Progenitor cell of endocrine pancreas (in vitro differentiated cells): Measurements from ENCODE around the gene TK1. TPM values are rescaled to one million over a fixed set of nuclear protein-coding genes. Genes with fewer than 3 reads are reported as not detected.

Experiments used
- DNase-seq: peaks from one replicate; pipeline ENCODE4 v3.0.0; 2021; ENCODE audit warnings: low spot score; ENCODE audit not compliant: unreplicated experiment
- H3K27ac Mint-ChIP-seq: 2 replicates; pipeline ENCODE4 v1.8.0; 2021; ENCODE audit warnings: mild to moderate bottlenecking, moderate library complexity, mixed read lengths
- H3K27me3 Mint-ChIP-seq: 2 replicates; pipeline ENCODE4 v1.8.0; 2021; ENCODE audit warnings: mixed read lengths
- H3K36me3 Mint-ChIP-seq: 2 replicates; pipeline ENCODE4 v1.8.0; 2022; ENCODE audit warnings: mixed read lengths; ENCODE audit not compliant: insufficient read depth
- H3K4me1 Mint-ChIP-seq: 2 replicates; pipeline ENCODE4 v1.8.0; 2021; ENCODE audit warnings: low read depth, mixed read lengths
- H3K4me3 Mint-ChIP-seq: 2 replicates; pipeline ENCODE4 v1.8.0; 2021; ENCODE audit warnings: low read depth, mild to moderate bottlenecking, moderate library complexity, mixed read lengths
- H3K9me3 Mint-ChIP-seq: 2 replicates; pipeline ENCODE4 v1.8.0; 2021; ENCODE audit warnings: low read depth, mixed read lengths
- total RNA-seq: library from RNA; stranded (reverse); gene quantifications from 2 replicates; pipeline ENCODE4 v1.2.1, GENCODE V29; 2021
- TF ChIP-seq, protein P1 (sequence below): fragments of 200-600 bp; sonication (generic); IDR thresholded peaks from one replicate; pipeline ENCODE4 v1.5.0; 2021; ENCODE audit warnings: antibody characterized with exemption, mild to moderate bottlenecking; ENCODE audit not compliant: unreplicated experiment

Gene TK1
- total RNA-seq, 1 donor from 2014 or later = 29.1 TPM

DNA sequence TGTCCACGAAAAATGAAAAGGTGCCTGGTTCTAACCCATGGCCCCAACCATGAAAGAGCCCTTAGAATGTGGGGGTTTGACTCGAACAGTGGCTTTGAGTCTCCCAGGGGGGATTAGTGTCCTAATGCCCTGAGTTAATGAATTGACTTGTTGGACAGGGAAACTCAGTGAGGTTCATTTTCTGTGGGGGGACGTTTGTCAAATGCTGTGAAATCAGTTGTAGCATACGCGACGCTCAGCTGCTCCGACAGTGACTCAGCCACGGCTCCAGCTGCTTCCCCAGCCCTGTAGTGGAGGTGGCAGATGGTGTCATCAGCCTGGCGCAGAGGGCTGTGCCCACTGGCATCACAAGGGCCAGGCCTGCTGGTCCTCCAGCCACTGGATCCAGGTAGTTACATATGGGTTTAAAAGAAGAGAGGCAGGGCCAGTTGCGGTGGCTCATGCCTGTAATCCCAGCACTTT lies 40.6 kb upstream of the TK1 start:
- peaks cover 3% of the 10 kb centered on the region for H3K36me3 Mint-ChIP-seq

DNA sequence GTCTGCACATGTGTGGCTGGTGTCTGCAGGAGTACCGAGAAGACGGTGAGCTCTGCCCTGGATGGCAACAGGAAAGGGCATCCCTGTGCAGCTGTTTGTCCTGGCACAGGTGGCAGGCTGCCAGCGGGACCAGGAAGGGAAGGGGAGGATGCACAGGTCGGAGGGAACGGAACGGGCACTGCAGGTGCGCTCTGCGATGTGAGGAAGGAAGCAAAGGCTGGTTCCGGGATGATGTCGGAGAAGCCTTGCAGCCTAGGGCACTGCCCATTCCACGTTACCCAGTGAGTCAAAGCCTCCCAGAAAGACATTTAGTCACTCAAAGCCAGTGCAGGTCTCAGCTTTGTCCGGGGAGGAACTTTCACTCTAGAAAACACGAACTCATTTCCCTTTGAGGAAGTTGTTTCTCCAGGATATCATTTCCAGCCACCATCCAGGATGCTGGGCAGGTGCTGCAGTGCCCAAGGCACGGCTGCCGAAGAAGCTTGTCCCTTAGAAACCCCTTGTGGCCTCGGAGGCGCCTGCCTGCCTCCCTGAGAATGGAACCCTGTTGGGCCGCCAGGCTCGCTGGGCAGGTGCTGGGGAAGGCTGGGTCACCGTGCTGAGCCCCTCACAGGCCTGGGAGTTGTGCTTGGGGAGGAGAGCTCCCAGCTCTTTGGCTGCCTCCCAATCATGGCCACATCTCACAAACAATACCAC lies 40.1 kb upstream of the TK1 start:
- DNase-seq = no peak
- TF ChIP-seq, protein P1, sequence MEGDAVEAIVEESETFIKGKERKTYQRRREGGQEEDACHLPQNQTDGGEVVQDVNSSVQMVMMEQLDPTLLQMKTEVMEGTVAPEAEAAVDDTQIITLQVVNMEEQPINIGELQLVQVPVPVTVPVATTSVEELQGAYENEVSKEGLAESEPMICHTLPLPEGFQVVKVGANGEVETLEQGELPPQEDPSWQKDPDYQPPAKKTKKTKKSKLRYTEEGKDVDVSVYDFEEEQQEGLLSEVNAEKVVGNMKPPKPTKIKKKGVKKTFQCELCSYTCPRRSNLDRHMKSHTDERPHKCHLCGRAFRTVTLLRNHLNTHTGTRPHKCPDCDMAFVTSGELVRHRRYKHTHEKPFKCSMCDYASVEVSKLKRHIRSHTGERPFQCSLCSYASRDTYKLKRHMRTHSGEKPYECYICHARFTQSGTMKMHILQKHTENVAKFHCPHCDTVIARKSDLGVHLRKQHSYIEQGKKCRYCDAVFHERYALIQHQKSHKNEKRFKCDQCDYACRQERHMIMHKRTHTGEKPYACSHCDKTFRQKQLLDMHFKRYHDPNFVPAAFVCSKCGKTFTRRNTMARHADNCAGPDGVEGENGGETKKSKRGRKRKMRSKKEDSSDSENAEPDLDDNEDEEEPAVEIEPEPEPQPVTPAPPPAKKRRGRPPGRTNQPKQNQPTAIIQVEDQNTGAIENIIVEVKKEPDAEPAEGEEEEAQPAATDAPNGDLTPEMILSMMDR = no peak
- Mint-ChIP-seq H3K27me3 (peaks cover 20% of the 10 kb centered on the region), H3K36me3 (peaks cover 3% of the 10 kb centered on the region), H3K27ac (no peak overlapping the region), H3K4me1 (no peaks in the 10 kb centered on the region), H3K9me3 (no peaks in the 10 kb centered on the region), H3K4me3 (no peak overlapping the region)

More for the DNA sequence above, 40.6 kb upstream of the TK1 start:
- Mint-ChIP-seq H3K27me3 (peaks cover 25% of the 10 kb centered on the region), H3K4me1 (no peaks in the 10 kb centered on the region), H3K4me3 (no peak overlapping the region), H3K27ac (no peak overlapping the region), H3K9me3 (no peaks in the 10 kb centered on the region)
- TF ChIP-seq, protein P1 = no peak
- no peak for DNase-seq

- no peak overlapping the region for H3K27ac Mint-ChIP-seq
- H3K4me3 Mint-ChIP-seq = no peak overlapping the region
- no peaks in the 10 kb centered on the region for H3K9me3 Mint-ChIP-seq
- TF ChIP-seq, protein P1 = no peak
- H3K4me1 Mint-ChIP-seq = no peaks in the 10 kb centered on the region
- DNase-seq = no peak
- peaks cover 15% of the 10 kb centered on the region for H3K27me3 Mint-ChIP-seq
- peaks cover 3% of the 10 kb centered on the region for H3K36me3 Mint-ChIP-seq
These were observed 39.4 kb upstream of the TK1 start for GRCh38 chr17:78226055-78226758.

DNA sequence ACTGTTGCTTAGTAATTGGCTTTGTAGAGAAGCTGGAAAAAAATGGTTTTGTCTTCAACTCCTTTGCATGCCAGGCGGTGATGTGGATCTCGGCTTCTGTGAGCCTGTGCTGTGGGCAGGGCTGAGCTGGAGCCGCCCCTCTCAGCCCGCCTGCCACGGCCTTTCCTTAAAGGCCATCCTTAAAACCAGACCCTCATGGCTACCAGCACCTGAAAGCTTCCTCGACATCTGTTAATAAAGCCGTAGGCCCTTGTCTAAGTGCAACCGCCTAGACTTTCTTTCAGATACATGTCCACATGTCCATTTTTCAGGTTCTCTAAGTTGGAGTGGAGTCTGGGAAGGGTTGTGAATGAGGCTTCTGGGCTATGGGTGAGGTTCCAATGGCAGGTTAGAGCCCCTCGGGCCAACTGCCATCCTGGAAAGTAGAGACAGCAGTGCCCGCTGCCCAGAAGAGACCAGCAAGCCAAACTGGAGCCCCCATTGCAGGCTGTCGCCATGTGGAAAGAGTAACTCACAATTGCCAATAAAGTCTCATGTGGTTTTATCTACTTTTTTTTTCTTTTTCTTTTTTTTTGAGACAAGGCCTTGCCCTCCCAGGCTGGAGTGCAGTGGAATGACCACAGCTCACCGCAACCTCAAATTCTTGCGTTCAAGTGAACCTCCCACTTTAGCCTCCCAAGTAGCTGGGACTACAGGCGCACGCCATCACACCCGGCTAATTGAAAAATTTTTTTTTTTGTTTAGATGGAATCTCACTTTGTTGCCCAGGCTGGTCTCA lies 38.4 kb upstream of the TK1 start:
- H3K36me3 Mint-ChIP-seq = peaks cover 4% of the 10 kb centered on the region
- DNase-seq = no peak
- no peak overlapping the region for H3K27ac Mint-ChIP-seq
- no peak overlapping the region for H3K4me3 Mint-ChIP-seq
- peaks cover 6% of the 10 kb centered on the region for H3K27me3 Mint-ChIP-seq
- TF ChIP-seq, protein P1 = no peak
- H3K4me1 Mint-ChIP-seq = no peaks in the 10 kb centered on the region
- H3K9me3 Mint-ChIP-seq = no peaks in the 10 kb centered on the region
